ENCODE data around the gene PPP1R36.

Gene PPP1R36

GRCh38 chr14:64638625-64639024 is 88.9 kb downstream of the PPP1R36 start:
- no peak for TF ChIP-seq CTCF (IDR thresholded peaks at IDR 0.05; ENCODE audit: low read depth, low read length)
- H3K4me3 ChIP-seq (ENCODE audit: low read depth, low read length): no peak overlapping the region
